Keratinocyte (primary cell): Measurements from ENCODE around the gene ID2.

Source experiments
- CTCF ChIP-seq, 3 experiments: IDR thresholded peaks in 1 of 3; conservative IDR thresholded peaks in 1 of 3; optimal IDR thresholded peaks in 1 of 3; 2 replicates in 2 of 3; 3 replicates in 1 of 3; pipeline versions ENCODE3 to v1.5.1; 2011; ENCODE audit warnings: low read length in 3 of 3, mild to moderate bottlenecking in 3 of 3, moderate library complexity in 2 of 3, control low read depth in 1 of 3, inconsistent platforms in 1 of 3; ENCODE audit not compliant: insufficient read depth in 2 of 3; ENCODE audit errors: extremely low read depth in 1 of 3
- EZH2 ChIP-seq: IDR thresholded peaks from one replicate; pipeline ENCODE4 v1.6.1; 2012; ENCODE audit warnings: inconsistent platforms, mild to moderate bottlenecking, low read length, moderate library complexity

GRCh38 chr2:8648441-8649213 is 33.2 kb upstream of the ID2 start:
- no peak for TF ChIP-seq CTCF (optimal IDR thresholded peaks at IDR 0.05 in 1 of 3, IDR thresholded peaks at IDR 0.05 in 1 of 3, conservative IDR thresholded peaks at IDR 0.05 in 1 of 3; ENCODE audit: extremely low read depth in 1 of 3, insufficient read depth in 2 of 3, low read length in 3 of 3)
- TF ChIP-seq EZH2: no peak
